ENCODE measurements around the gene PHGDH. TPM values are rescaled to one million over a fixed set of nuclear protein-coding genes. Genes with fewer than 3 reads are reported as not detected.

The PHGDH gene
- total and polyA plus RNA-seq, 2 of the 13 experiments (the other 11 are each of a cell fraction or from before 2014, with no cell fraction given), result 95.8 to 133 TPM

DNA sequence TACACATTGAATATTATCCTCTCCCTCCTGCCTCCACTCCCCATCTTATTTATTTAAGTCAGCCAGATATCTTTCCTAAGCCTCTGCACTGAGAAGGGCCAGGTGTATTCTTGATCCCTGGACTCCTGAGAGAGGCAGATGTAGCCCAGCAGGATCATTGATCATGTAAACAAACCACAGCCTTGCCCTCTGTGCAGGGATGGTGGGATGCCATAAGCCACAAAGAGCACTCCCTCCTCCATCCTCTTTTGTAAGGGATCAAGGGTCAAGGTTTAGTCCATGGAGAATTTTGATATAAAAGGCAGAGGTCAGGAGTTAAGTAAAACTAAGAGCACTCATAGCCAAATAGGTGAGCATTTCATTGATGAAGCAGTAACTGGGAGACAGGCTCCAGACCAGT, 17.3 kb downstream of the PHGDH start (continued):
- TF ChIP-seq, protein P1, sequence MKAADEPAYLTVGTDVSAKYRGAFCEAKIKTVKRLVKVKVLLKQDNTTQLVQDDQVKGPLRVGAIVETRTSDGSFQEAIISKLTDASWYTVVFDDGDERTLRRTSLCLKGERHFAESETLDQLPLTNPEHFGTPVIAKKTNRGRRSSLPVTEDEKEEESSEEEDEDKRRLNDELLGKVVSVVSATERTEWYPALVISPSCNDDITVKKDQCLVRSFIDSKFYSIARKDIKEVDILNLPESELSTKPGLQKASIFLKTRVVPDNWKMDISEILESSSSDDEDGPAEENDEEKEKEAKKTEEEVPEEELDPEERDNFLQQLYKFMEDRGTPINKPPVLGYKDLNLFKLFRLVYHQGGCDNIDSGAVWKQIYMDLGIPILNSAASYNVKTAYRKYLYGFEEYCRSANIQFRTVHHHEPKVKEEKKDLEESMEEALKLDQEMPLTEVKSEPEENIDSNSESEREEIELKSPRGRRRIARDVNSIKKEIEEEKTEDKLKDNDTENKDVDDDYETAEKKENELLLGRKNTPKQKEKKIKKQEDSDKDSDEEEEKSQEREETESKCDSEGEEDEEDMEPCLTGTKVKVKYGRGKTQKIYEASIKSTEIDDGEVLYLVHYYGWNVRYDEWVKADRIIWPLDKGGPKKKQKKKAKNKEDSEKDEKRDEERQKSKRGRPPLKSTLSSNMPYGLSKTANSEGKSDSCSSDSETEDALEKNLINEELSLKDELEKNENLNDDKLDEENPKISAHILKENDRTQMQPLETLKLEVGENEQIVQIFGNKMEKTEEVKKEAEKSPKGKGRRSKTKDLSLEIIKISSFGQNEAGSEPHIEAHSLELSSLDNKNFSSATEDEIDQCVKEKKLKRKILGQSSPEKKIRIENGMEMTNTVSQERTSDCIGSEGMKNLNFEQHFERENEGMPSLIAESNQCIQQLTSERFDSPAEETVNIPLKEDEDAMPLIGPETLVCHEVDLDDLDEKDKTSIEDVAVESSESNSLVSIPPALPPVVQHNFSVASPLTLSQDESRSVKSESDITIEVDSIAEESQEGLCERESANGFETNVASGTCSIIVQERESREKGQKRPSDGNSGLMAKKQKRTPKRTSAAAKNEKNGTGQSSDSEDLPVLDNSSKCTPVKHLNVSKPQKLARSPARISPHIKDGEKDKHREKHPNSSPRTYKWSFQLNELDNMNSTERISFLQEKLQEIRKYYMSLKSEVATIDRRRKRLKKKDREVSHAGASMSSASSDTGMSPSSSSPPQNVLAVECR (CRISPR knock-in tag; IDR thresholded peaks at IDR 0.05; ENCODE audit: borderline replicate concordance), result peak; percentile 59; the same call in 1 of the 2 replicates
- TF ChIP-seq ZFP36L2 (CRISPR knock-in tag; IDR thresholded peaks at IDR 0.05) (no peak), ERF (CRISPR knock-in tag; IDR thresholded peaks at IDR 0.05) (0 out of 2 replicates have a peak, but pooled peaks have one; percentile 49), MEF2D (CRISPR knock-in tag; IDR thresholded peaks at IDR 0.05) (0 out of 2 replicates have a peak, but pooled peaks have one; percentile 32), GATAD1 (CRISPR knock-in tag; IDR thresholded peaks at IDR 0.05) (peak; percentile 36; the same call in 1 of the 2 replicates), FOXP1 (IDR thresholded peaks at IDR 0.05) (no peak), FOXP1 (CRISPR knock-in tag; IDR thresholded peaks at IDR 0.05) (peak; percentile 77; the same call in 1 of the 2 replicates), RXRB (CRISPR knock-in tag; IDR thresholded peaks at IDR 0.05; ENCODE audit: borderline replicate concordance) (peak; percentile 87), EP300 (IDR thresholded peaks at IDR 0.05; ENCODE audit: low read depth in 2 of 2, low read length in 2 of 2) (peak in 1 of 2 experiments; percentile 78; a peak in 2 of 4 replicates), EP300 (CRISPR knock-in tag; IDR thresholded peaks at IDR 0.05; ENCODE audit: borderline replicate concordance) (no peak), ESRRA (CRISPR knock-in tag; IDR thresholded peaks at IDR 0.05; ENCODE audit: low read depth) (peak; percentile 88; the same call in 1 of the 2 replicates), LCORL (IDR thresholded peaks at IDR 0.05) (no peak), LCORL (CRISPR knock-in tag; IDR thresholded peaks at IDR 0.05) (peak; percentile 69), ZKSCAN8 (CRISPR knock-in tag; IDR thresholded peaks at IDR 0.05; ENCODE audit: borderline replicate concordance) (no peak), CC2D1A (CRISPR knock-in tag; IDR thresholded peaks at IDR 0.05) (no peak), SUZ12 (IDR thresholded peaks at IDR 0.05; ENCODE audit: low read depth, low read length) (no peak), MED8 (CRISPR knock-in tag; IDR thresholded peaks at IDR 0.05; ENCODE audit: insufficient replicate concordance) (peak; percentile 37), ZBTB7A (CRISPR knock-in tag; IDR thresholded peaks at IDR 0.05) (peak; percentile 40; the same call in 1 of the 2 replicates)
- TF ChIP-seq, protein P2, sequence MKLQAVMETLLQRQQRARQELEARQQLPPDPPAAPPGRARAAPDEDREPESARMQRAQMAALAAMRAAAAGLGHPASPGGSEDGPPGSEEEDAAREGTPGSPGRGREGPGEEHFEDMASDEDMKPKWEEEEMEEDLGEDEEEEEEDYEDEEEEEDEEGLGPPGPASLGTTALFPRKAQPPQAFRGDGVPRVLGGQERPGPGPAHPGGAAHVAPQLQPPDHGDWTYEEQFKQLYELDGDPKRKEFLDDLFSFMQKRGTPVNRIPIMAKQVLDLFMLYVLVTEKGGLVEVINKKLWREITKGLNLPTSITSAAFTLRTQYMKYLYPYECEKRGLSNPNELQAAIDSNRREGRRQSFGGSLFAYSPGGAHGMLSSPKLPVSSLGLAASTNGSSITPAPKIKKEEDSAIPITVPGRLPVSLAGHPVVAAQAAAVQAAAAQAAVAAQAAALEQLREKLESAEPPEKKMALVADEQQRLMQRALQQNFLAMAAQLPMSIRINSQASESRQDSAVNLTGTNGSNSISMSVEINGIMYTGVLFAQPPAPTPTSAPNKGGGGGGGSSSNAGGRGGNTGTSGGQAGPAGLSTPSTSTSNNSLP (IDR thresholded peaks at IDR 0.05; ENCODE audit: low read depth, low read length), result peak; percentile 81; the same call in 1 of the 2 replicates
- TF ChIP-seq, protein P3, sequence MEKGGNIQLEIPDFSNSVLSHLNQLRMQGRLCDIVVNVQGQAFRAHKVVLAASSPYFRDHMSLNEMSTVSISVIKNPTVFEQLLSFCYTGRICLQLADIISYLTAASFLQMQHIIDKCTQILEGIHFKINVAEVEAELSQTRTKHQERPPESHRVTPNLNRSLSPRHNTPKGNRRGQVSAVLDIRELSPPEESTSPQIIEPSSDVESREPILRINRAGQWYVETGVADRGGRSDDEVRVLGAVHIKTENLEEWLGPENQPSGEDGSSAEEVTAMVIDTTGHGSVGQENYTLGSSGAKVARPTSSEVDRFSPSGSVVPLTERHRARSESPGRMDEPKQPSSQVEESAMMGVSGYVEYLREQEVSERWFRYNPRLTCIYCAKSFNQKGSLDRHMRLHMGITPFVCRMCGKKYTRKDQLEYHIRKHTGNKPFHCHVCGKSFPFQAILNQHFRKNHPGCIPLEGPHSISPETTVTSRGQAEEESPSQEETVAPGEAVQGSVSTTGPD (CRISPR knock-in tag; IDR thresholded peaks at IDR 0.05), result peak; percentile 58; the same call in 1 of the 2 replicates
- TF ChIP-seq, protein P4, sequence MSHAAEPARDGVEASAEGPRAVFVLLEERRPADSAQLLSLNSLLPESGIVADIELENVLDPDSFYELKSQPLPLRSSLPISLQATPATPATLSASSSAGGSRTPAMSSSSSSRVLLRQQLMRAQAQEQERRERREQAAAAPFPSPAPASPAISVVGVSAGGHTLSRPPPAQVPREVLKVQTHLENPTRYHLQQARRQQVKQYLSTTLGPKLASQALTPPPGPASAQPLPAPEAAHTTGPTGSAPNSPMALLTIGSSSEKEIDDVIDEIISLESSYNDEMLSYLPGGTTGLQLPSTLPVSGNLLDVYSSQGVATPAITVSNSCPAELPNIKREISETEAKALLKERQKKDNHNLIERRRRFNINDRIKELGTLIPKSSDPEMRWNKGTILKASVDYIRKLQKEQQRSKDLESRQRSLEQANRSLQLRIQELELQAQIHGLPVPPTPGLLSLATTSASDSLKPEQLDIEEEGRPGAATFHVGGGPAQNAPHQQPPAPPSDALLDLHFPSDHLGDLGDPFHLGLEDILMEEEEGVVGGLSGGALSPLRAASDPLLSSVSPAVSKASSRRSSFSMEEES (CRISPR knock-in tag; IDR thresholded peaks at IDR 0.05), result 0 out of 2 replicates have a peak, but pooled peaks have one; percentile 27
- TF ChIP-seq, protein P5, sequence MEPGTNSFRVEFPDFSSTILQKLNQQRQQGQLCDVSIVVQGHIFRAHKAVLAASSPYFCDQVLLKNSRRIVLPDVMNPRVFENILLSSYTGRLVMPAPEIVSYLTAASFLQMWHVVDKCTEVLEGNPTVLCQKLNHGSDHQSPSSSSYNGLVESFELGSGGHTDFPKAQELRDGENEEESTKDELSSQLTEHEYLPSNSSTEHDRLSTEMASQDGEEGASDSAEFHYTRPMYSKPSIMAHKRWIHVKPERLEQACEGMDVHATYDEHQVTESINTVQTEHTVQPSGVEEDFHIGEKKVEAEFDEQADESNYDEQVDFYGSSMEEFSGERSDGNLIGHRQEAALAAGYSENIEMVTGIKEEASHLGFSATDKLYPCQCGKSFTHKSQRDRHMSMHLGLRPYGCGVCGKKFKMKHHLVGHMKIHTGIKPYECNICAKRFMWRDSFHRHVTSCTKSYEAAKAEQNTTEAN (CRISPR knock-in tag; conservative IDR thresholded peaks at IDR 0.05), result no peak

Data from HepG2 (cell line).